K562 (cell line): ENCODE measurements around the gene RCBTB1. TPM values are rescaled to one million over a fixed set of nuclear protein-coding genes. Genes with fewer than 3 reads are reported as not detected.
A peak's percentile ranks its signal among the peaks of the same experiment; 100 is the strongest.

Source experiments
- ATAC-seq: fragments of 200-7000 bp; cut with Tn5 transposase; 3 replicates; pipeline ENCODE4 v1.9.1; 2020; ENCODE audit warnings: moderate library complexity
- BruUV-seq: library from RNA; stranded (reverse); fragments of 400-500 nt; replicated peaks from 2 replicates; lab custom pipeline; 2021; lab: Mats Ljungman, UMichigan
- CTCF ChIA-PET: fragments of 300-600 bp; formaldehyde crosslinking; extraction: SDS; loops from one replicate; lab custom pipeline; 2021; ENCODE audit warnings: low intra/inter-chr PET ratio; lab: Yijun Ruan, JAX
- POLR2A ChIA-PET: fragments of 300-600, 350-650 bp; sonication (Branson Sonifier 250); formaldehyde crosslinking; extraction: SDS; loops from one replicate; lab custom pipeline; 2021; ENCODE audit warnings: antibody characterized with exemption, inconsistent platforms; lab: Yijun Ruan, JAX
- DNase-seq, 4 experiments: peaks; one replicate each; pipeline versions ENCODE4 v3.0.0 to v3.0.0-alpha.2; 2011 to 2018; ENCODE audit warnings: low spot score in 3 of 4, mixed read lengths in 3 of 4; ENCODE audit errors: extremely low read depth in 1 of 4
- FAIRE-seq: peaks from 2 replicates; lab custom pipeline; 2011; peaks lifted over from hg19 to GRCh38; lab: Jason Lieb, UNC
- H2AFZ ChIP-seq: 2 replicates; pipeline ENCODE4 v1.6.0; 2011; ENCODE audit warnings: low read depth, low read length, control low read depth, inconsistent platforms
- H3K27ac ChIP-seq: fragments of 200-600 bp; 3 replicates; pipeline ENCODE4 v1.8.0; 2011; ENCODE audit warnings: low read depth, mild to moderate bottlenecking, control low read depth, inconsistent platforms, low read length, moderate library complexity, mixed read lengths; ENCODE audit errors: extremely low read depth
- H3K27me3 ChIP-seq, 2 experiments: fragments of 300-600 bp in 1 of 2; 2 replicates in 1 of 2; 3 replicates in 1 of 2; pipeline versions ENCODE4 v1.6.0 to v1.8.0; 2011; ENCODE audit warnings: inconsistent platforms in 2 of 2, low read length in 2 of 2, mild to moderate bottlenecking in 1 of 2, mixed read lengths in 1 of 2, moderate library complexity in 1 of 2; ENCODE audit not compliant: control insufficient read depth in 2 of 2, insufficient read depth in 2 of 2
- H3K36me3 ChIP-seq: fragments of 300-600 bp; 3 replicates; pipeline ENCODE4 v1.8.0; 2011; ENCODE audit warnings: mild to moderate bottlenecking, low read length, inconsistent platforms; ENCODE audit not compliant: control insufficient read depth, insufficient read depth
- H3K4me1 ChIP-seq, 2 experiments: fragments of 200-600 bp in 1 of 2; replicated peaks in 1 of 2; 2 replicates in 1 of 2; 3 replicates in 1 of 2; pipeline versions ENCODE4 v1.5.1 to v1.8.0; 2011; ENCODE audit warnings: inconsistent platforms in 2 of 2, low read length in 2 of 2, mild to moderate bottlenecking in 1 of 2, mixed read lengths in 1 of 2, moderate library complexity in 1 of 2; ENCODE audit not compliant: control insufficient read depth in 2 of 2, insufficient read depth in 2 of 2
- H3K4me2 ChIP-seq: 2 replicates; pipeline ENCODE4 v1.6.1; 2011; ENCODE audit warnings: low read length, control low read depth, inconsistent platforms, mixed read lengths; ENCODE audit not compliant: insufficient read depth
- H3K4me3 ChIP-seq: fragments of 200-600 bp; sonication (generic), shearing (Covaris generic); 2 replicates; pipeline ENCODE4 v1.5.1; 2016; ENCODE audit warnings: control low read depth, inconsistent platforms
- H3K79me2 ChIP-seq: fragments of 200-600 bp; 3 replicates; pipeline ENCODE4 v1.8.0; 2011; ENCODE audit warnings: low read length, inconsistent platforms; ENCODE audit not compliant: control insufficient read depth, insufficient read depth
- H3K9ac ChIP-seq, 2 experiments: 2 replicates each; pipeline versions ENCODE4 v1.6.0 to v1.6.1; 2011; ENCODE audit warnings: low read depth in 2 of 2, low read length in 2 of 2, control low read depth in 1 of 2, inconsistent platforms in 1 of 2, mild to moderate bottlenecking in 1 of 2, mixed read lengths in 1 of 2; ENCODE audit not compliant: insufficient read depth in 1 of 2
- H3K9me1 ChIP-seq: one replicate; pipeline ENCODE4 v1.6.0; 2011; ENCODE audit warnings: inconsistent platforms, mild to moderate bottlenecking, low read length, moderate library complexity; ENCODE audit not compliant: control insufficient read depth, insufficient read depth
- H3K9me3 ChIP-seq: replicated peaks from 2 replicates; pipeline ENCODE4 v1.5.1; 2011; ENCODE audit warnings: low read depth, low read length, inconsistent platforms; ENCODE audit not compliant: control insufficient read depth, insufficient read depth
- H4K20me1 ChIP-seq: replicated peaks from 2 replicates; pipeline ENCODE4 v1.6.1; 2011; ENCODE audit warnings: low read length, inconsistent platforms, mixed read lengths; ENCODE audit not compliant: control insufficient read depth, insufficient read depth
- BRCA1 ChIP-seq, 2 experiments: fragments of 450-650 bp in 1 of 2; sonication (generic) in 1 of 2; formaldehyde crosslinking in 1 of 2; IDR thresholded peaks; 2 replicates each; pipeline versions ENCODE4 v1.5.0 to v1.6.1; 2017 to 2020; ENCODE audit warnings: mild to moderate bottlenecking in 1 of 2, missing genetic modification reagents in 1 of 2
- CAMTA2 ChIP-seq: fragments of 250-450 bp; sonication (Bioruptor Pico); conservative IDR thresholded peaks from 2 replicates; pipeline ENCODE4 v1.5.1; 2022
- CBFB ChIP-seq: sonication (generic); formaldehyde crosslinking; IDR thresholded peaks from 2 replicates; pipeline ENCODE4 v1.4.0; 2020; ENCODE audit warnings: mild to moderate bottlenecking, missing genetic modification reagents
- DIDO1 ChIP-seq: fragments of 450-650 bp; IDR thresholded peaks from 2 replicates; pipeline ENCODE4 v1.6.1; 2016; ENCODE audit warnings: low read depth, missing biosample characterization, missing genetic modification characterization
- HMGN3 ChIP-seq: IDR thresholded peaks from 2 replicates; pipeline ENCODE4 v1.6.1; 2011; ENCODE audit warnings: borderline replicate concordance, low read depth, mild to moderate bottlenecking, mixed read lengths, low read length; ENCODE audit not compliant: insufficient read length; ENCODE audit errors: extremely low read depth
- MBD1 ChIP-seq: fragments of 250-450 bp; sonication (Bioruptor Pico); IDR thresholded peaks from 2 replicates; pipeline ENCODE4 v1.8.0; 2022; ENCODE audit warnings: inconsistent platforms
- MXI1 ChIP-seq: IDR thresholded peaks from 2 replicates; pipeline ENCODE4 v1.6.1; 2011; ENCODE audit warnings: low read depth, mild to moderate bottlenecking, improper control_type of control experiment, low read length
- NCOA6 ChIP-seq: fragments of 450-650 bp; IDR thresholded peaks from 2 replicates; pipeline ENCODE4 v1.6.1; 2017; ENCODE audit warnings: mild to moderate bottlenecking
- NR1H2 ChIP-seq: sonication (generic); formaldehyde crosslinking; IDR thresholded peaks from 2 replicates; pipeline ENCODE4 v1.4.0; 2020; ENCODE audit warnings: mild to moderate bottlenecking, missing genetic modification reagents
- NRF1 ChIP-seq, 2 experiments: fragments of 450-650 bp; IDR thresholded peaks in 1 of 2; conservative IDR thresholded peaks in 1 of 2; 2 replicates each; pipeline ENCODE4 v1.6.1; 2014; ENCODE audit warnings: mild to moderate bottlenecking in 2 of 2
- STAT5B ChIP-seq: fragments of 250-450 bp; sonication (Bioruptor Pico); IDR thresholded peaks from 2 replicates; pipeline ENCODE4 v1.8.0; 2021; ENCODE audit warnings: mild to moderate bottlenecking, inconsistent platforms
- TFAP4 ChIP-seq: sonication (generic); formaldehyde crosslinking; IDR thresholded peaks from 2 replicates; pipeline ENCODE4 v1.8.0; 2022; ENCODE audit warnings: missing genetic modification reagents, mild to moderate bottlenecking, moderate library complexity, borderline replicate concordance
- XRCC4 ChIP-seq: IDR thresholded peaks from one replicate; pipeline ENCODE4 v1.6.1; 2011; ENCODE audit not compliant: insufficient read depth, insufficient read length; ENCODE audit errors: extremely low read depth
- ZEB2 ChIP-seq: fragments of 450-650 bp; IDR thresholded peaks from 2 replicates; pipeline ENCODE4 v1.6.1; 2016
- ZFX ChIP-seq: sonication (generic); formaldehyde crosslinking; IDR thresholded peaks from 2 replicates; pipeline ENCODE4 v1.8.0; 2022; ENCODE audit warnings: mild to moderate bottlenecking, missing genetic modification reagents, moderate library complexity
- ZNF324 ChIP-seq: fragments of 250-450 bp; sonication (Bioruptor Pico); IDR thresholded peaks from 2 replicates; pipeline ENCODE4 v1.4.0; 2020; ENCODE audit warnings: mild to moderate bottlenecking
- WGBS: fragments of 100-300 bp; shearing (Covaris generic); methylation state at CpG from one replicate; pipeline ENCODE4 v1.1.6; 2016; ENCODE audit warnings: low coverage, mixed read lengths; ENCODE audit not compliant: insufficient coverage; ENCODE audit errors: missing lambda C conversion rate; 5-methylcytosine and 5-hydroxymethylcytosine counted together
- in situ Hi-C: fragments of 300-500 bp; cut with MboI; formaldehyde crosslinking; loops from 4 replicates; pipeline ENCODE4 v1.15.0; 2018; ENCODE audit warnings: inconsistent platforms, mixed read lengths
- intact Hi-C: fragments of 100-400 bp; cut with micrococcal nuclease; formaldehyde crosslinking; loops from 2 replicates; pipeline ENCODE4 v1.14.2; 2022
- polyA plus RNA-seq, 8 experiments: library from polyadenylated mRNA; depleted of rRNA in 4 of 8; stranded (reverse) in 5 of 8; unstranded in 3 of 8; fragments of >200 nt; fragmentation: Nextera tagmentation in 2 of 8; fragmentation: Illumina TruSeq in 1 of 8; extraction: Ambion mirVana in 2 of 8; extraction: Trizol in 1 of 8; gene quantifications; 2 replicates each; pipeline versions ENCODE4 v1.2.1 to v1.2.3, GENCODE V29; 2011 to 2014; ENCODE audit warnings: inconsistent platforms in 1 of 8, missing spikeins in 1 of 8
- total RNA-seq, 7 experiments: library from RNA; depleted of rRNA in 6 of 7; stranded (reverse); fragments of >200 nt in 6 of 7; fragmentation: Illumina TruSeq in 2 of 7; extraction: Trizol in 2 of 7; gene quantifications; 2 replicates each; pipeline versions ENCODE4 v1.2.1 to v1.2.3, GENCODE V29; 2011 to 2021; ENCODE audit warnings: low replicate concordance in 1 of 7
- TF ChIP-seq, protein P1 (sequence below), 2 experiments: fragments of 250-450 bp in 1 of 2; fragments of 450-650 bp in 1 of 2; sonication (Bioruptor Pico) in 1 of 2; IDR thresholded peaks; 2 replicates each; pipeline versions ENCODE4 v1.6.1 to v1.8.0; 2016 to 2021; ENCODE audit warnings: mild to moderate bottlenecking in 2 of 2, moderate library complexity in 2 of 2, missing compliant biosample characterization in 1 of 2, missing genetic modification characterization in 1 of 2

The RCBTB1 gene
- total and polyA plus RNA-seq, 9 of the 15 experiments (the other 6 are each of a cell fraction or from before 2014, with no cell fraction given) = 4.0 to 11.3 (median 8.4) TPM

DNA sequence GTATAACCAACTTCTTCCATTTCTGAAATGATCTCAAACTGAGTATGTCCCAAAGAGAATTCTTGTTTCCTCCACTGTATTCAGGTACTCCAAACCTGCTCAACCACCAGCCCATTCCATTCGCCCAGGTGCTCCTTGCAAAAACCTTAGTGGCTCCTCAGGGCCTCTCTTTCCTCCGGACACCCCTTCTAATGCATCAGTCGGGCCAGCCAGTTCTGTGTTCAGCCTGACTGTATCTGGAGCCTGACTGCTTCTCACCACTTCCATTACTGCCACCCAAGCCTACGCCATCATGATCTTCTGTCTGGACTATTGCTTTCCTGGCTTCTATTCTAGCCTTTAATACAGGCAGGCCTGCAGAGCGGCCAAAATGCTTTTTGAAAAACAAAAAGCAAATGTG lies 88.1 kb downstream of the RCBTB1 start:
- Histone ChIP-seq H3K4me1 (peaks cover 6 to 12% of the 10 kb centered on the region in 2 experiments; a peak in 4 of 5 replicates), H3K4me2 (no peak overlapping the region), H3K27ac (no peak overlapping the region)
- DNase-seq (no peak), FAIRE-seq (no peak)
- in situ Hi-C loops = no loop called here
- no peak for TF ChIP-seq ZEB2
- no peak for TF ChIP-seq ZFX (CRISPR knock-in tag)
- TF ChIP-seq STAT5B (CRISPR knock-in tag) = no peak
- TF ChIP-seq DIDO1 (tag) = no peak
- TF ChIP-seq CBFB (CRISPR knock-in tag) = no peak
- no peak for TF ChIP-seq XRCC4
- no peak for TF ChIP-seq ZNF324 (CRISPR knock-in tag)
- TF ChIP-seq BRCA1 (IDR thresholded peaks at IDR 0.05) = no peak
- no peak for TF ChIP-seq BRCA1 (CRISPR knock-in tag; IDR thresholded peaks at IDR 0.05)
- no peak for TF ChIP-seq TFAP4 (CRISPR knock-in tag)
- no peak for TF ChIP-seq CAMTA2 (CRISPR knock-in tag)
- no peak for TF ChIP-seq NR1H2 (CRISPR knock-in tag)
- TF ChIP-seq NRF1 (conservative IDR thresholded peaks at IDR 0.05 in 1 of 2, IDR thresholded peaks at IDR 0.05 in 1 of 2) = no peak
- TF ChIP-seq MXI1 = no peak
- TF ChIP-seq, protein P1, sequence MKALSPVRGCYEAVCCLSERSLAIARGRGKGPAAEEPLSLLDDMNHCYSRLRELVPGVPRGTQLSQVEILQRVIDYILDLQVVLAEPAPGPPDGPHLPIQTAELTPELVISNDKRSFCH (CRISPR knock-in tag; IDR thresholded peaks at IDR 0.05) = no peak
- TF ChIP-seq, protein P1 (tag; IDR thresholded peaks at IDR 0.05) = no peak
- no peak for TF ChIP-seq HMGN3
- no peak for TF ChIP-seq MBD1 (CRISPR knock-in tag)
- TF ChIP-seq NCOA6 = no peak
- TF ChIP-seq, all 486 proteins: peak for 0
- H3K9ac ChIP-seq = no peak overlapping the region
- no peak for ATAC-seq
- no peak overlapping the region for H3K4me3 ChIP-seq
- no peaks in the 10 kb centered on the region for H3K36me3 ChIP-seq
- no peaks in the 10 kb centered on the region for H3K9me3 ChIP-seq
- intact Hi-C loops = no loop called here
- no peaks in the 10 kb centered on the region for H3K27me3 ChIP-seq
- no peaks in the 10 kb centered on the region for H4K20me1 ChIP-seq
- CTCF ChIA-PET = no interaction called here
- no peaks in the 10 kb centered on the region for H3K9me1 ChIP-seq
- BruUV-seq = TSS peak; percentile 38
- 100% methylated on average over 1 of the region's 5 CpGs for WGBS
- POLR2A ChIA-PET = no interaction called here
- H2AFZ ChIP-seq = no peak overlapping the region
- no peaks in the 10 kb centered on the region for H3K79me2 ChIP-seq
